HEK293 (cell line): ENCODE data around the gene SMC1B.

Experiments used
- CTCF ChIA-PET: fragments of 350-600 bp; formaldehyde crosslinking; extraction: SDS; loops from one replicate; lab custom pipeline; 2021; ENCODE audit warnings: antibody characterized with exemption; lab: Yijun Ruan, JAX
- POLR2A ChIA-PET: fragments of 300-600 bp; formaldehyde crosslinking; extraction: SDS; loops from one replicate; lab custom pipeline; 2020; ENCODE audit warnings: antibody characterized with exemption, inconsistent platforms; lab: Yijun Ruan, JAX
- H3K27ac ChIP-seq: fragments of 200-500 bp; sonication (Bioruptor generic); 2 replicates; pipeline ENCODE4 v1.5.1; 2014; ENCODE audit warnings: low read depth, low read length, control low read depth, inconsistent platforms; ENCODE audit errors: extremely low read depth
- H3K36me3 ChIP-seq, 2 experiments: fragments of 200-500 bp in 1 of 2; sonication (Bioruptor generic) in 1 of 2; 1 replicate in 1 of 2; 2 replicates in 1 of 2; pipeline ENCODE4 v1.5.1; 2014 to 2017; ENCODE audit warnings: inconsistent platforms in 2 of 2, low read length in 2 of 2; ENCODE audit not compliant: control insufficient read depth in 2 of 2, insufficient read depth in 1 of 2
- H3K4me1 ChIP-seq: fragments of 200-500 bp; sonication (Bioruptor generic); 2 replicates; pipeline ENCODE4 v1.5.1; 2014; ENCODE audit warnings: mild to moderate bottlenecking, low read length, inconsistent platforms; ENCODE audit not compliant: control insufficient read depth, insufficient read depth
- H3K4me3 ChIP-seq: 2 replicates; pipeline ENCODE4 v1.5.1; 2011; ENCODE audit warnings: low read depth, mild to moderate bottlenecking, control low read depth, low read length, moderate library complexity
- H3K9me3 ChIP-seq: fragments of 200-500 bp; sonication (Bioruptor generic); 2 replicates; pipeline ENCODE4 v1.5.1; 2014; ENCODE audit warnings: low read depth, low read length, inconsistent platforms; ENCODE audit not compliant: control insufficient read depth, insufficient read depth
- ELK4 ChIP-seq: IDR thresholded peaks from 2 replicates; pipeline ENCODE4 v1.6.1; 2011; ENCODE audit warnings: mild to moderate bottlenecking, low read depth, low read length, borderline replicate concordance
- GLI4 ChIP-seq: fragments of 450-650 bp; formaldehyde crosslinking; IDR thresholded peaks from 2 replicates; pipeline ENCODE4 v1.5.1; 2016; ENCODE audit warnings: missing biosample characterization, missing genetic modification characterization
- HOXC10 ChIP-seq: sonication (generic); formaldehyde crosslinking; IDR thresholded peaks from 2 replicates; pipeline ENCODE4 v1.8.1; 2023; ENCODE audit warnings: mild to moderate bottlenecking, missing genetic modification reagents
- MEIS1 ChIP-seq: sonication (generic); formaldehyde crosslinking; IDR thresholded peaks from 2 replicates; pipeline ENCODE4 v1.8.1; 2022; ENCODE audit warnings: missing genetic modification reagents, mild to moderate bottlenecking, borderline replicate concordance
- ZBTB48 ChIP-seq: fragments of 450-650 bp; formaldehyde crosslinking; IDR thresholded peaks from 2 replicates; pipeline ENCODE4 v1.5.1; 2016; ENCODE audit warnings: missing biosample characterization, missing genetic modification characterization
- ZEB2 ChIP-seq: fragments of 450-650 bp; formaldehyde crosslinking; IDR thresholded peaks from 2 replicates; pipeline ENCODE4 v1.5.1; 2016; ENCODE audit warnings: missing biosample characterization, missing genetic modification characterization
- ZNF311 ChIP-seq: fragments of 450-650 bp; formaldehyde crosslinking; IDR thresholded peaks from 2 replicates; pipeline ENCODE4 v1.5.1; 2017; ENCODE audit warnings: missing biosample characterization, missing genetic modification characterization, borderline replicate concordance
- ZNF423 ChIP-seq: fragments of 450-650 bp; formaldehyde crosslinking; IDR thresholded peaks from 2 replicates; pipeline ENCODE4 v1.5.1; 2016; ENCODE audit warnings: missing biosample characterization, missing genetic modification characterization
- ZNF426 ChIP-seq: fragments of 450-650 bp; formaldehyde crosslinking; IDR thresholded peaks from 2 replicates; pipeline ENCODE4 v1.5.1; 2017; ENCODE audit warnings: missing biosample characterization, missing genetic modification characterization, mild to moderate bottlenecking, inconsistent platforms, moderate library complexity
- ZNF600 ChIP-seq: fragments of 450-650 bp; formaldehyde crosslinking; IDR thresholded peaks from 2 replicates; pipeline ENCODE4 v1.5.1; 2016; ENCODE audit warnings: missing biosample characterization, missing genetic modification characterization
- ZNF621 ChIP-seq: fragments of 450-650 bp; formaldehyde crosslinking; IDR thresholded peaks from 2 replicates; pipeline ENCODE4 v1.5.1; 2017; ENCODE audit warnings: missing biosample characterization, missing genetic modification characterization
- ZNF692 ChIP-seq: fragments of 450-650 bp; formaldehyde crosslinking; IDR thresholded peaks from 2 replicates; pipeline ENCODE4 v1.5.1; 2016; ENCODE audit warnings: missing biosample characterization, missing genetic modification characterization
- ZNF76 ChIP-seq: fragments of 450-650 bp; formaldehyde crosslinking; IDR thresholded peaks from 2 replicates; pipeline ENCODE4; 2016; ENCODE audit warnings: low read depth, missing biosample characterization, missing genetic modification characterization, borderline replicate concordance
- ZNF776 ChIP-seq: fragments of 450-650 bp; formaldehyde crosslinking; IDR thresholded peaks from 2 replicates; pipeline ENCODE4 v1.5.0; 2017; ENCODE audit warnings: missing biosample characterization, missing genetic modification characterization, borderline replicate concordance
- ZNF785 ChIP-seq: fragments of 450-650 bp; formaldehyde crosslinking; IDR thresholded peaks from 2 replicates; pipeline ENCODE4 v1.5.1; 2016; ENCODE audit warnings: missing biosample characterization, missing genetic modification characterization
- ZNF843 ChIP-seq: fragments of 450-650 bp; formaldehyde crosslinking; IDR thresholded peaks from 2 replicates; pipeline ENCODE4 v1.5.1; 2016; ENCODE audit warnings: missing biosample characterization, missing genetic modification characterization
- TF ChIP-seq, protein P1 (sequence below): fragments of 450-650 bp; formaldehyde crosslinking; IDR thresholded peaks from 2 replicates; pipeline ENCODE4 v1.5.1; 2017; ENCODE audit warnings: missing biosample characterization, missing genetic modification characterization
- TF ChIP-seq, protein P2 (sequence below): fragments of 450-650 bp; formaldehyde crosslinking; IDR thresholded peaks from 2 replicates; pipeline ENCODE4 v1.5.1; 2016; ENCODE audit warnings: missing biosample characterization, missing genetic modification characterization

The SMC1B gene

GRCh38 chr22:45314054-45314721, 99.2 kb downstream of the SMC1B start:
- H3K9me3 ChIP-seq, result no peaks in the 10 kb centered on the region
- peaks cover 32% of the 10 kb centered on the region for H3K4me1 ChIP-seq
- H3K36me3 ChIP-seq, result peaks cover 0 to 8% of the 10 kb centered on the region in 2 experiments; a peak in 2 of 3 replicates
- no peak overlapping the region for H3K4me3 ChIP-seq
- POLR2A ChIA-PET, result no interaction called here
- TF ChIP-seq ZNF621 (tag by site-specific recombination) (no peak), ZNF692 (tag by site-specific recombination) (peak; percentile 28; the same call in 1 of the 2 replicates), ZNF843 (tag by site-specific recombination) (no peak), ZEB2 (no peak), ZNF600 (tag by site-specific recombination) (no peak), ZBTB48 (no peak), HOXC10 (CRISPR knock-in tag) (no peak)
- TF ChIP-seq, protein P1, sequence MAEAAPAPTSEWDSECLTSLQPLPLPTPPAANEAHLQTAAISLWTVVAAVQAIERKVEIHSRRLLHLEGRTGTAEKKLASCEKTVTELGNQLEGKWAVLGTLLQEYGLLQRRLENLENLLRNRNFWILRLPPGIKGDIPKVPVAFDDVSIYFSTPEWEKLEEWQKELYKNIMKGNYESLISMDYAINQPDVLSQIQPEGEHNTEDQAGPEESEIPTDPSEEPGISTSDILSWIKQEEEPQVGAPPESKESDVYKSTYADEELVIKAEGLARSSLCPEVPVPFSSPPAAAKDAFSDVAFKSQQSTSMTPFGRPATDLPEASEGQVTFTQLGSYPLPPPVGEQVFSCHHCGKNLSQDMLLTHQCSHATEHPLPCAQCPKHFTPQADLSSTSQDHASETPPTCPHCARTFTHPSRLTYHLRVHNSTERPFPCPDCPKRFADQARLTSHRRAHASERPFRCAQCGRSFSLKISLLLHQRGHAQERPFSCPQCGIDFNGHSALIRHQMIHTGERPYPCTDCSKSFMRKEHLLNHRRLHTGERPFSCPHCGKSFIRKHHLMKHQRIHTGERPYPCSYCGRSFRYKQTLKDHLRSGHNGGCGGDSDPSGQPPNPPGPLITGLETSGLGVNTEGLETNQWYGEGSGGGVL (tag by site-specific recombination), result no peak
- CTCF ChIA-PET, result no interaction called here
- H3K27ac ChIP-seq, result no peak overlapping the region

DNA sequence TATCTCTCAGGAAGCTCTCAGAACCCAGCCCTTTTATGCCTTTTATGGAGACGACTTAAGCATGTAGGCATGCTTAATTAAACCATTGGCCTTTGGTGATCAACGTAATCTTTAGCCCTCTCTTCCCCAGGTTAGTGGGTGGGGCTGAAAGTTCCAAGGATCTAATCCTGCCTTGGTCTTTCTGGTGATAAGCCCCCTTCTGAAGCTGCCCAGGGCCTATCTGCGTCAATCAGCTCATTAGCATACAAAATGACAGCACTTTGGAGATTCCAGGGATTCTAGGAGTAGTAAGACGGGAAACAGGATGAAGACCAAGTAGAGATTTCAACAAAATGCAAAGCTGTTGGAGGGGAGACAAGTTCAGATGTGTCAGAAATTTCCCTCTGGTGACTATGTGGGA, 100.5 kb downstream of the SMC1B start:
- Histone ChIP-seq H3K9me3 (no peaks in the 10 kb centered on the region), H3K36me3 (peaks cover 0 to 8% of the 10 kb centered on the region in 2 experiments; a peak in 2 of 3 replicates), H3K4me1 (peaks cover 25% of the 10 kb centered on the region), H3K27ac (no peak overlapping the region), H3K4me3 (no peak overlapping the region)
- TF ChIP-seq ZNF311 (no peak), MEIS1 (CRISPR knock-in tag) (no peak), ZNF776 (no peak), GLI4 (tag by site-specific recombination) (no peak)
- TF ChIP-seq, protein P2, sequence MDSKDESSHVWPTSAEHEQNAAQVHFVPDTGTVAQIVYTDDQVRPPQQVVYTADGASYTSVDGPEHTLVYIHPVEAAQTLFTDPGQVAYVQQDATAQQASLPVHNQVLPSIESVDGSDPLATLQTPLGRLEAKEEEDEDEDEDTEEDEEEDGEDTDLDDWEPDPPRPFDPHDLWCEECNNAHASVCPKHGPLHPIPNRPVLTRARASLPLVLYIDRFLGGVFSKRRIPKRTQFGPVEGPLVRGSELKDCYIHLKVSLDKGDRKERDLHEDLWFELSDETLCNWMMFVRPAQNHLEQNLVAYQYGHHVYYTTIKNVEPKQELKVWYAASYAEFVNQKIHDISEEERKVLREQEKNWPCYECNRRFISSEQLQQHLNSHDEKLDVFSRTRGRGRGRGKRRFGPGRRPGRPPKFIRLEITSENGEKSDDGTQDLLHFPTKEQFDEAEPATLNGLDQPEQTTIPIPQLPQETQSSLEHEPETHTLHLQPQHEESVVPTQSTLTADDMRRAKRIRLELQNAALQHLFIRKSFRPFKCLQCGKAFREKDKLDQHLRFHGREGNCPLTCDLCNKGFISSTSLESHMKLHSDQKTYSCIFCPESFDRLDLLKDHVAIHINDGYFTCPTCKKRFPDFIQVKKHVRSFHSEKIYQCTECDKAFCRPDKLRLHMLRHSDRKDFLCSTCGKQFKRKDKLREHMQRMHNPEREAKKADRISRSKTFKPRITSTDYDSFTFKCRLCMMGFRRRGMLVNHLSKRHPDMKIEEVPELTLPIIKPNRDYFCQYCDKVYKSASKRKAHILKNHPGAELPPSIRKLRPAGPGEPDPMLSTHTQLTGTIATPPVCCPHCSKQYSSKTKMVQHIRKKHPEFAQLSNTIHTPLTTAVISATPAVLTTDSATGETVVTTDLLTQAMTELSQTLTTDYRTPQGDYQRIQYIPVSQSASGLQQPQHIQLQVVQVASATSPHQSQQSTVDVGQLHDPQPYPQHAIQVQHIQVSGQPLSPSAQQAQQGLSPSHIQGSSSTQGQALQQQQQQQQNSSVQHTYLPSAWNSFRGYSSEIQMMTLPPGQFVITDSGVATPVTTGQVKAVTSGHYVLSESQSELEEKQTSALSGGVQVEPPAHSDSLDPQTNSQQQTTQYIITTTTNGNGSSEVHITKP (tag by site-specific recombination), result no peak
- CTCF ChIA-PET, result interaction anchor here (0.6 kb wide), 1 partner anchor 920 kb away, joined by 3 read pairs; no protein-coding TSS in a partner anchor
- POLR2A ChIA-PET, result no interaction called here

- POLR2A ChIA-PET, result no interaction called here
- Histone ChIP-seq H3K4me3 (no peak overlapping the region), H3K36me3 (peaks cover 0 to 8% of the 10 kb centered on the region in 2 experiments; a peak in 2 of 3 replicates), H3K27ac (no peak overlapping the region), H3K9me3 (no peaks in the 10 kb centered on the region), H3K4me1 (peaks cover 22% of the 10 kb centered on the region)
- no peak for TF ChIP-seq ZNF785 (tag by site-specific recombination)
- no peak for TF ChIP-seq ZNF600 (tag by site-specific recombination)
- no peak for TF ChIP-seq ZNF423 (tag by site-specific recombination)
- no peak for TF ChIP-seq GLI4 (tag by site-specific recombination)
- TF ChIP-seq ELK4, result no peak
- no peak for TF ChIP-seq ZNF76
- TF ChIP-seq ZNF426 (tag by site-specific recombination), result no peak
- CTCF ChIA-PET, result interaction anchor here (0.6 kb wide), 2 partner anchors 665 to 920 kb away, joined by 3 read pairs; no protein-coding TSS in a partner anchor
Observed at GRCh38 chr22:45312415-45312814, 101.0 kb downstream of the SMC1B start.
